Measurements from ENCODE around the gene SLC43A3.

SLC43A3 gene

GRCh38 chr11:57391111-57391510 lies 35.8 kb downstream of the SLC43A3 start:
- Histone ChIP-seq H3K36me3 (ENCODE audit: insufficient read depth, low read length) (no peaks in the 10 kb centered on the region), H3K27me3 (ENCODE audit: insufficient read depth, low read length) (no peaks in the 10 kb centered on the region), H3K4me3 (ENCODE audit: low read length) (no peak overlapping the region), H2AFZ (ENCODE audit: low read depth, low read length) (no peak overlapping the region), H3K4me1 (ENCODE audit: insufficient read depth, low read length) (no peaks in the 10 kb centered on the region), H3K9me3 (ENCODE audit: low read length) (no peaks in the 10 kb centered on the region)

- Histone ChIP-seq H2AFZ (ENCODE audit: low read depth, low read length) (no peak within 1 kb of the TSS), H3K9me3 (ENCODE audit: low read length) (no peaks in the 10 kb centered on the region), H3K4me3 (ENCODE audit: low read length) (no peak within 1 kb of the TSS), H3K36me3 (ENCODE audit: insufficient read depth, low read length) (no peaks in the 10 kb centered on the region), H3K27me3 (ENCODE audit: insufficient read depth, low read length) (peaks cover 2% of the 10 kb centered on the region), H3K4me1 (ENCODE audit: insufficient read depth, low read length) (no peaks in the 10 kb centered on the region)
Measured at GRCh38 chr11:57390535-57390934, 36.4 kb downstream of the SLC43A3 start, which contains the start of gene PRG2. Gene PRG2 (minus strand): TSS chr11:57390650. CDS start chr11:57389944, 706 bp downstream.

DNA sequence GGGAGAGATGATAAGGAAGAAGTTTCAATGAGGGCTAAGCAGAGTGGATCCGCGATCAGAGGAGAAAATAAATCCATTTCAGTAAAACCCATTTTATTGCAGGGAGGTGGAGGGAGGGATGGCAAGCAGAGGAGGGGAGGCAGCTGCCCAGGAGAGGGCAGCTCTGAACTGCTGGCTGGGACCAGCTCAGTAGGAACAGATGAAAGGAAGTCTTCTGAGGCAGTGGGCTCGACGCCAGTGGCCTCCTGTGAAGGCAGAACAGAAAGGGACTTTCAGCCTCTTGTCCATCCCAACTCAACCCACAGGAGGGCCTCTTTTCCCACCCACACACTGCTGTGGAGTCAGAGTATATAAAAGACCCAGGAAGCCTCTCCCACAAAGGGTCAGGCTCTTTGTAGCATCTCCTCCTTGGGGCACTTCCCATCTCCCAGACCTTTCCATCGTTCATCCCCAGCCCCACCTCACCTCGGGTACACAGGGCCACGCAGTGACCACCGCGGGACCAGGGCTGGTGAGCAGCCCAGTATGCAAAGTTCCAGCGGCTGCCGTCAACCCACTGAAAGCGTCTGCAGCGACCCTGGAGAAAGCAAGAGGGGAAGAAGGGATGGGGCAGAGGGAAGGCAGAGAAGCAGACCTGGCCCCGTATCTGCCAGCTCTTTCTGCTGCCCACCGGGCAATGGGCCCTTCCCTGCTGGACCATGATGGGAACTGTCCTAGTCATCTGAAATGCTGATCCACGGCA lies 39.5 kb downstream of the SLC43A3 start:
- Histone ChIP-seq H3K9me3 (ENCODE audit: low read length) (no peaks in the 10 kb centered on the region), H2AFZ (ENCODE audit: low read depth, low read length) (no peak overlapping the region), H3K36me3 (ENCODE audit: insufficient read depth, low read length) (no peaks in the 10 kb centered on the region), H3K4me1 (ENCODE audit: insufficient read depth, low read length) (no peaks in the 10 kb centered on the region), H3K4me3 (ENCODE audit: low read length) (no peak overlapping the region), H3K27me3 (ENCODE audit: insufficient read depth, low read length) (peaks cover 2% of the 10 kb centered on the region)

- H3K4me3 ChIP-seq (ENCODE audit: low read length): no peak overlapping the region
- H3K4me1 ChIP-seq (ENCODE audit: insufficient read depth, low read length): no peaks in the 10 kb centered on the region
- peaks cover 2% of the 10 kb centered on the region for H3K27me3 ChIP-seq (ENCODE audit: insufficient read depth, low read length)
- no peaks in the 10 kb centered on the region for H3K9me3 ChIP-seq (ENCODE audit: low read length)
- no peak overlapping the region for H2AFZ ChIP-seq (ENCODE audit: low read depth, low read length)
- no peaks in the 10 kb centered on the region for H3K36me3 ChIP-seq (ENCODE audit: insufficient read depth, low read length)
Measured at GRCh38 chr11:57386178-57386940, 40.6 kb downstream of the SLC43A3 start.

DNA sequence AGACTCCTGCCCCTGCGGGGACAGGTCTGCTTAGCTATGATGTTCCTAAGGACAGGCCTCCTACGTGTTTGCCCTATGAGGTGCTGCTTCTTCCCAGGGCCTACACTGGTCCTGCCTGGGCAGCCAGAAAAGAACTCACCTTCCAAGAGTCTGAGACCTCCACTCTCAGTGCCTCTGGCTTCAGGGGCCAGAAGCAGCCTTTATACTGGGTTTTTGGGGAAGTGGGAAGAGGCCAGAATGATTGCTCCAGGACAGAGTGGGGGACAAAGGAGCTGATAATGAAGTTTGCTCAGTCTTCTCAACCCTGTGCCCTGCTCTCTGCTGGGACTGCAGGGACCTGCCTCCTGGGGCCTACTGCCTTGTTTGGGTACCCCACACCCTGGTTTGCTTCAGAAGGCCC lies 45.9 kb downstream of the SLC43A3 start, which contains the start of gene PRG3:
Gene PRG3, minus strand, starts transcription at position 176 of the 400 bp plus-strand sequence. CDS start 442 bp downstream, outside the sequence.
- H3K9me3 ChIP-seq (ENCODE audit: low read length): no peaks in the 10 kb centered on the region
- no peaks in the 10 kb centered on the region for H3K4me1 ChIP-seq (ENCODE audit: insufficient read depth, low read length)
- H2AFZ ChIP-seq (ENCODE audit: low read depth, low read length): no peak within 1 kb of the TSS
- H3K36me3 ChIP-seq (ENCODE audit: insufficient read depth, low read length): no peaks in the 10 kb centered on the region
- H3K4me3 ChIP-seq (ENCODE audit: low read length): no peak within 1 kb of the TSS
- H3K27me3 ChIP-seq (ENCODE audit: insufficient read depth, low read length): peaks cover 2% of the 10 kb centered on the region

DNA sequence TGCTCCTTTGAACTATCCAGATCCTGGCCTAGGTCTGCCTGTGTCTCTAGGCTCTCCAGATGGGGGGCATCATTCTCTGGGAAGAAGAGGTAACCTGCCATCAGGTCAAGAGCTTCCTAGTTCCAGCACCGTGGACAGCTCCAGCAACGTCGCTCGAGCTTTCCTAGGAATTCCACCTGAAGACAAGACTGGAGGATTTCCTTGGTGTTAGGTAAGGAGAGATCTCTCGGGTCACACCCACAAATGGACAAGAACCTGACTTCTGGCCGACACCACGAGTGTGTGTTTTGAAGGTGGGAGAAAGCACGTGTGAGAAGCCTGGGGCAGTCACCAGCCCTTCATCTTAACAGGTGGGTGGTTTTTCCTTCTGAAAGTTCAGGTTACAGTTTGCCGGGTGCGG lies 47.2 kb downstream of the SLC43A3 start:
- Histone ChIP-seq H2AFZ (ENCODE audit: low read depth, low read length) (no peak overlapping the region), H3K4me3 (ENCODE audit: low read length) (no peak overlapping the region), H3K27me3 (ENCODE audit: insufficient read depth, low read length) (no peaks in the 10 kb centered on the region), H3K36me3 (ENCODE audit: insufficient read depth, low read length) (no peaks in the 10 kb centered on the region), H3K9me3 (ENCODE audit: low read length) (no peaks in the 10 kb centered on the region), H3K4me1 (ENCODE audit: insufficient read depth, low read length) (no peaks in the 10 kb centered on the region)

DNA sequence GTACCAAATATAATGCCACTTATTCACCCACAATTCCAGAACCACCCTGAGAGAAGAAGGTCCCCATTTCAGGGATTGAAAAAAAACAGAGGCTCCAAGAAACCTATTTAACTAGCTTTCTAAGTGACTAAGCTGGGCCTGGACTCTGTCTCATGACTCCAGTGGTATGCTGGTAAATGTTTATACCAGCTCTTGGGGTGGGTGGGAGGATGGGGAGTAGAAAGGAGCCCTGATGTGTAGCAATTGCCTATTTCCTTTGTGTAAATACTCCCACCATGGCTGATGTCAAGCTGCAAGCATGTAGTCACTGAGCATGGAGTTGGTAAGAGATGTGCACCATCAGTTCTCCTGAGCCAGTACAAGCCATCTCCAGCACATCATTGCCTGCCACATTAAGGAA lies 48.7 kb downstream of the SLC43A3 start:
- no peaks in the 10 kb centered on the region for H3K4me1 ChIP-seq (ENCODE audit: insufficient read depth, low read length)
- no peak overlapping the region for H2AFZ ChIP-seq (ENCODE audit: low read depth, low read length)
- peaks cover under 1% of the 10 kb centered on the region for H3K27me3 ChIP-seq (ENCODE audit: insufficient read depth, low read length)
- H3K4me3 ChIP-seq (ENCODE audit: low read length): no peak overlapping the region
- H3K36me3 ChIP-seq (ENCODE audit: insufficient read depth, low read length): no peaks in the 10 kb centered on the region
- H3K9me3 ChIP-seq (ENCODE audit: low read length): no peaks in the 10 kb centered on the region

DNA sequence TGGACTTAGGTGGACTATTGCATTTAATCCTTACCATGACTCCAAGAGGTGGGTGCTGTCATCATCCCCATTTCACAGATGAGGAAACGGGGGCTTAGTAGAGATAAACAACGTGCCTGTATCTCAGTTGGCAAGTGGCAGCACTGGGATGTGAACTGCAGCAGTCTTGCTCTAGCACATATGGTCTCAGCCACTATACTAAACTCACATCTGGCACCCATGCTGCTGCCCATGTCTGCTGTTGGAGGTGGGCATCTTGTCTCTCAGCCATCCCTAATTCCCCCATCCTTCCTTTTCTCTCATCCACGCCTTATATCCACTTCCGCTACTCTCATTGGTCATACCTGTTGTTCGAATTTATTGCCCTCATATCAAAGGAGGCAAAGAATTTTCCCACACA lies 49.8 kb downstream of the SLC43A3 start:
- Histone ChIP-seq H3K9me3 (ENCODE audit: low read length) (no peaks in the 10 kb centered on the region), H2AFZ (ENCODE audit: low read depth, low read length) (no peak overlapping the region), H3K4me3 (ENCODE audit: low read length) (no peak overlapping the region), H3K27me3 (ENCODE audit: insufficient read depth, low read length) (peaks cover 5% of the 10 kb centered on the region), H3K4me1 (ENCODE audit: insufficient read depth, low read length) (no peaks in the 10 kb centered on the region), H3K36me3 (ENCODE audit: insufficient read depth, low read length) (no peaks in the 10 kb centered on the region)

GRCh38 chr11:57376095-57377090 lies 50.5 kb downstream of the SLC43A3 start:
- H3K36me3 ChIP-seq (ENCODE audit: insufficient read depth, low read length): no peaks in the 10 kb centered on the region
- H3K9me3 ChIP-seq (ENCODE audit: low read length): no peaks in the 10 kb centered on the region
- H3K4me1 ChIP-seq (ENCODE audit: insufficient read depth, low read length): no peaks in the 10 kb centered on the region
- no peak overlapping the region for H2AFZ ChIP-seq (ENCODE audit: low read depth, low read length)
- H3K4me3 ChIP-seq (ENCODE audit: low read length): no peak overlapping the region
- peaks cover 5% of the 10 kb centered on the region for H3K27me3 ChIP-seq (ENCODE audit: insufficient read depth, low read length)

DNA sequence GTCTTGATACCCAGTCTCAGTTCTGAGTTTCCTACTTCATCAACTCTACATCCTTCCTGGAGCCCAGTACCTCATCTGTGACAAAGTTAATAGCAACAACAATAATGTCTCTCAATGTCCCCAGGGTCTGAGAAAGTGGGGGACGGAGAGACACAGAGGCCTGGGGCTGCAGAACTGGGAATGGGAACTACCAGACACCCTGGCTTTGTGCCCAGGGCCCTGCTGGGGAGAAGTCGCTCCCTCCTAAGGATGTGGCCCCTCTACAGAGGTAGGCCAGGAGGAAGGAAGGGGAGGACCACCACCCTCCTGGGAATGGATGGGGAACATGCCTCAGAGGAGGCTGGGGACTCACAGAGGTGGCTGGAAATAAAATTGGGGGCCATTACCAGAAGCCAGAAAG lies 51.4 kb downstream of the SLC43A3 start:
- Histone ChIP-seq H3K9me3 (ENCODE audit: low read length) (no peaks in the 10 kb centered on the region), H3K4me3 (ENCODE audit: low read length) (no peak overlapping the region), H3K36me3 (ENCODE audit: insufficient read depth, low read length) (no peaks in the 10 kb centered on the region), H3K4me1 (ENCODE audit: insufficient read depth, low read length) (no peaks in the 10 kb centered on the region), H3K27me3 (ENCODE audit: insufficient read depth, low read length) (peaks cover 5% of the 10 kb centered on the region), H2AFZ (ENCODE audit: low read depth, low read length) (no peak overlapping the region)

DNA sequence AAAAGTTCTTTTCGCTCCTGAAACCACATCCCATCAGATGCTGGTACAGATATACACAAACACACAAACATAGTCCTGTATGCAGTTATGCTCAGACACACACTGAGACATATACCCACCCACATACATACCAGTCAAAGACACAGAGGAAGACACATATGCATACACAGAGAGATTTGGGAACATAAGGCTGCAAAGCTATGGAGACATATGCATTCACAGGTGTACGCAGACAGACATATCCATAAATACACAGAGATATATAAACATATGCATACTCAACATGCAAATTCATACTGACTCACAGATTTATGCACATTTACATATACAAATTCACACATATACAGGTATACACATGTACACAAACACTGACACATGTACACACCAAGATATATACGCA lies 52.0 kb downstream of the SLC43A3 start:
- Histone ChIP-seq H3K9me3 (ENCODE audit: low read length) (no peaks in the 10 kb centered on the region), H2AFZ (ENCODE audit: low read depth, low read length) (no peak overlapping the region), H3K4me1 (ENCODE audit: insufficient read depth, low read length) (no peaks in the 10 kb centered on the region), H3K36me3 (ENCODE audit: insufficient read depth, low read length) (no peaks in the 10 kb centered on the region), H3K27me3 (ENCODE audit: insufficient read depth, low read length) (peaks cover 5% of the 10 kb centered on the region), H3K4me3 (ENCODE audit: low read length) (no peak overlapping the region)

- H3K4me3 ChIP-seq (ENCODE audit: low read length): no peak overlapping the region
- H3K9me3 ChIP-seq (ENCODE audit: low read length): no peaks in the 10 kb centered on the region
- no peak overlapping the region for H2AFZ ChIP-seq (ENCODE audit: low read depth, low read length)
- peaks cover 5% of the 10 kb centered on the region for H3K27me3 ChIP-seq (ENCODE audit: insufficient read depth, low read length)
- H3K36me3 ChIP-seq (ENCODE audit: insufficient read depth, low read length): no peaks in the 10 kb centered on the region
- no peaks in the 10 kb centered on the region for H3K4me1 ChIP-seq (ENCODE audit: insufficient read depth, low read length)
Measured at GRCh38 chr11:57373146-57373545, 53.8 kb downstream of the SLC43A3 start.
